ENCODE results near the gene SYT14.

Gene SYT14

DNA sequence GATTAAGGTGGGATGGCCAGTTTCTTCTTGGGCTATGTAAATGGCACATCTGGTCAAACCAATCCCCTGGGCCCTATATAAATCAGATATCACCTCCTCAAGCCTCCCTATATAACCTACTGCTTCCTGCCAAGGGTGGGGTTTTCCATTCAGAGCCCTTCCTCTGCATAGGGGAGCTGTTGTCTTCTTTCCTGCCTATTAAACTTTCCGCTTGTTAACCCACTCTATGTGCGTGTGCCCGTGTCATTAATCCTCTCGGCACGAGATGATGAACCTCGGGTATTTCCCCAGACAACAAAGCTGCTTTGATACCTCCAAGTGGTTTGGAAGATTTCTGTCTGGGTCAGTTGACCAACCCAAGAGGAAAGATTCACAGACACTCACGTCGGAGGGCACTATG is 275.3 kb downstream of the SYT14 start:
- H3K27me3 ChIP-seq (ENCODE audit: insufficient read depth, low read length, poor library complexity), result no peaks in the 10 kb centered on the region
- H4K8ac ChIP-seq (ENCODE audit: low read depth, low read length), result no peak overlapping the region
- no peaks in the 10 kb centered on the region for H3K79me2 ChIP-seq (ENCODE audit: control insufficient read depth, insufficient read depth, low read length)
- H3K56ac ChIP-seq (ENCODE audit: low read length), result no peak overlapping the region
- no peak overlapping the region for H2AK5ac ChIP-seq (ENCODE audit: low read length)
- H3K4me3 ChIP-seq (ENCODE audit: low read length), result no peak overlapping the region
- H4K5ac ChIP-seq (ENCODE audit: low read length), result no peak overlapping the region
- no peak overlapping the region for H3K4me2 ChIP-seq (ENCODE audit: low read length)
- no peak overlapping the region for H2BK5ac ChIP-seq (ENCODE audit: low read length)
- no peak for DNase-seq
- WGBS (ENCODE audit: extremely low coverage, insufficient coverage, low lambda C conversion rate), result no CpG with 5 or more reads among the region's 8 CpGs
- no peak overlapping the region for H3K4ac ChIP-seq (ENCODE audit: low read depth, low read length)
- no peak overlapping the region for H3K23ac ChIP-seq (ENCODE audit: low read length)
- no peak overlapping the region for H3K9ac ChIP-seq (ENCODE audit: low read length)
- H3K18ac ChIP-seq (ENCODE audit: low read length), result no peak overlapping the region
- H2BK15ac ChIP-seq (replicated peaks; ENCODE audit: low read depth), result no peak overlapping the region
- H3K36me3 ChIP-seq (ENCODE audit: control insufficient read depth, insufficient read depth, low read length), result no peaks in the 10 kb centered on the region
- no peak overlapping the region for H2BK120ac ChIP-seq (ENCODE audit: low read depth, low read length)
- no peak overlapping the region for H3K27ac ChIP-seq (ENCODE audit: low read depth, low read length)
- H3K79me1 ChIP-seq (ENCODE audit: low read length), result no peaks in the 10 kb centered on the region
- no peaks in the 10 kb centered on the region for H3K4me1 ChIP-seq (ENCODE audit: control insufficient read depth, low read depth, low read length)

DNA sequence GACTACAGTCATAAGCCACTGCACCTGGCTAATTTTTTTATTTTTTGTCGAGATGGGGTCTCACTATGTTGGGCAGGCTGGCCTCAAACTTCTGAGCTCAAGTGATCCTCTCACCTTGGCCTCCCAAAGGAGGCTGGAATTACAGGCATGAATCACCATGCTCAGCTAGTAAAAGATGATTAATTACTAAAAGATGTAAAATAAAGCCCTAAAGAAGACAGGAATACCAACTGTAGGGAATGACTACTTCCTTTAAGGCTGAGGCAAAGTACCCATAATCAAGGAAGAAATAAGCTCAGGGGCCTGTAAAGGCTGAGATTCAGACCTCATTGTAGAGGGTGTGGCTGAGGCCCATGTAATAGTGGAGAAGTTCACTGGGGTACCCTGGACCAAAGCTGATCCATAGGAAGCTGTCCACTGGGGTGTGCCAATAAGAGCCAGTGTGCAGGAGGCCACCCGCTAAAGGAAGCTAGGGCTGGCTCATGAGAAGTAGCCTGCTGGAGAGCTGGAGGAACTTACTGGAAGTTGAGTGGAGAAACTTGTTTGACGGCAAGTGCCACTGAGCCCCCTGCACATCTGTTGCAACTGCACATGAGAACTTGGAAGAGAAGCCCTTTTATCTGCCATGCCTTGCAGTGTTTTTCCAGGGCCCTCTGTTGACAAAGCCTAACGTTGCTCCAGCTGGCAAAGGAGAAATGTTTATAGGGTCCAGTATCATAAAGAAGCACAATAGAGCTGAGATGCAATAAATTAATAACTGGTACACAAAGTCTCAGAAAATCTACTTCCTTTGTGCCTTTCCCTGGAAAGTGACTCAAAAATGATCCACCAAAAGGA is 276.8 kb downstream of the SYT14 start:
- no peak for DNase-seq
- Histone ChIP-seq H3K56ac (ENCODE audit: low read length) (no peak overlapping the region), H4K8ac (ENCODE audit: low read depth, low read length) (no peak overlapping the region), H3K36me3 (ENCODE audit: control insufficient read depth, insufficient read depth, low read length) (no peaks in the 10 kb centered on the region), H3K79me1 (ENCODE audit: low read length) (no peaks in the 10 kb centered on the region), H3K4ac (ENCODE audit: low read depth, low read length) (no peak overlapping the region), H3K23ac (ENCODE audit: low read length) (no peak overlapping the region), H3K18ac (ENCODE audit: low read length) (no peak overlapping the region), H3K9ac (ENCODE audit: low read length) (no peak overlapping the region), H2BK120ac (ENCODE audit: low read depth, low read length) (no peak overlapping the region), H3K27ac (ENCODE audit: low read depth, low read length) (no peak overlapping the region), H2BK5ac (ENCODE audit: low read length) (no peak overlapping the region), H3K79me2 (ENCODE audit: control insufficient read depth, insufficient read depth, low read length) (no peaks in the 10 kb centered on the region), H3K4me1 (ENCODE audit: control insufficient read depth, low read depth, low read length) (no peaks in the 10 kb centered on the region), H3K4me2 (ENCODE audit: low read length) (no peak overlapping the region), H2BK15ac (replicated peaks; ENCODE audit: low read depth) (no peak overlapping the region), H2AK5ac (ENCODE audit: low read length) (no peak overlapping the region), H3K27me3 (ENCODE audit: insufficient read depth, low read length, poor library complexity) (no peaks in the 10 kb centered on the region), H3K4me3 (ENCODE audit: low read length) (no peak overlapping the region), H4K5ac (ENCODE audit: low read length) (no peak overlapping the region)
- WGBS (ENCODE audit: extremely low coverage, insufficient coverage, low lambda C conversion rate), result no CpG with 5 or more reads among the region's 4 CpGs

DNA sequence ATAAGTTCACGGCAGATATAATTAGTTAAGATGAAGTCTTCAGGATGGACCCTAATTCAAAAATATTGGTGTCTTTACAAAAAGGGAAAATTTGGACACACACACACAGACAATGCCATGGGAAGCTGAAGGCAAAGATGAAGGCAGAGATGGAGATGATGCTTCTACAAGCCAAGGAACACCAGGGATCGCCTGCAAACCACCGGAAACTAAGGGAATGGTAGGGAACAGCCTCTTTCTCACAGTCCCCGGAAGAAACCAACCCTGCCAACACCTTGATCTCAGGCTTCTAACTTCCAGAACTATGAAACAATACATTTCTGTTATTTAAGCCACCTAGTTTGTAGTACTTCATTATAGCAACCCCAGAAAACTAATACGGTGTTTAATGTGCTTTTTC is 279.5 kb downstream of the SYT14 start:
- no CpG with 5 or more reads among the region's 5 CpGs for WGBS (ENCODE audit: extremely low coverage, insufficient coverage, low lambda C conversion rate)
- Histone ChIP-seq H3K4me2 (ENCODE audit: low read length) (no peak overlapping the region), H3K4me3 (ENCODE audit: low read length) (no peak overlapping the region), H3K4me1 (ENCODE audit: control insufficient read depth, low read depth, low read length) (no peaks in the 10 kb centered on the region), H2AK5ac (ENCODE audit: low read length) (no peak overlapping the region), H3K56ac (ENCODE audit: low read length) (no peak overlapping the region), H2BK15ac (replicated peaks; ENCODE audit: low read depth) (no peak overlapping the region), H3K4ac (ENCODE audit: low read depth, low read length) (no peak overlapping the region), H3K18ac (ENCODE audit: low read length) (no peak overlapping the region), H4K5ac (ENCODE audit: low read length) (no peak overlapping the region), H4K8ac (ENCODE audit: low read depth, low read length) (no peak overlapping the region), H3K79me2 (ENCODE audit: control insufficient read depth, insufficient read depth, low read length) (no peaks in the 10 kb centered on the region), H3K23ac (ENCODE audit: low read length) (no peak overlapping the region), H3K9ac (ENCODE audit: low read length) (no peak overlapping the region), H3K27me3 (ENCODE audit: insufficient read depth, low read length, poor library complexity) (no peaks in the 10 kb centered on the region), H3K27ac (ENCODE audit: low read depth, low read length) (no peak overlapping the region), H3K36me3 (ENCODE audit: control insufficient read depth, insufficient read depth, low read length) (no peaks in the 10 kb centered on the region), H3K79me1 (ENCODE audit: low read length) (no peaks in the 10 kb centered on the region), H2BK5ac (ENCODE audit: low read length) (no peak overlapping the region), H2BK120ac (ENCODE audit: low read depth, low read length) (no peak overlapping the region)
- no peak for DNase-seq

DNA sequence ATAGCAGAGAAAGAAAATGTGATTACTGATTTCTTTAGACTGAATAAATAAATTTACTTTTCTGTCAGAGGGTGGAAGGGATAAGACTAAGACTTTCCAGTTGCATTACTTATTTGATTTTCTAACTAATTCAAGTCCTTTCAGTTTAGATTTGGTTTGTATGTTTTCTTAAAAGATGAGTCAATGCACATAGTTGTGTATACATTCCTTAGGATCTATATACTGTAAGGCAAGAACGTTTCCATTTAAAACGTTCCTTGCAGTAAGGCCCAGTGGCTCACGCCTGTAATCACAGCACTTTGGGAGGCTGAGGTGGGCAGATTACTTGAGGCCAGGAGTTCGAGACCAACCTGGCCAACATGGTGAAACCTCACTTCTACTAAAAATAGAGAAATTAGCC is 280.0 kb downstream of the SYT14 start:
- Histone ChIP-seq H3K4ac (ENCODE audit: low read depth, low read length) (no peak overlapping the region), H3K27me3 (ENCODE audit: insufficient read depth, low read length, poor library complexity) (no peaks in the 10 kb centered on the region), H2AK5ac (ENCODE audit: low read length) (no peak overlapping the region), H3K79me1 (ENCODE audit: low read length) (no peaks in the 10 kb centered on the region), H3K79me2 (ENCODE audit: control insufficient read depth, insufficient read depth, low read length) (no peaks in the 10 kb centered on the region), H3K18ac (ENCODE audit: low read length) (no peak overlapping the region), H3K4me1 (ENCODE audit: control insufficient read depth, low read depth, low read length) (peaks cover 2% of the 10 kb centered on the region), H4K8ac (ENCODE audit: low read depth, low read length) (no peak overlapping the region), H3K36me3 (ENCODE audit: control insufficient read depth, insufficient read depth, low read length) (no peaks in the 10 kb centered on the region), H3K4me3 (ENCODE audit: low read length) (no peak overlapping the region), H2BK120ac (ENCODE audit: low read depth, low read length) (no peak overlapping the region), H2BK5ac (ENCODE audit: low read length) (no peak overlapping the region), H3K56ac (ENCODE audit: low read length) (no peak overlapping the region), H2BK15ac (replicated peaks; ENCODE audit: low read depth) (no peak overlapping the region), H3K27ac (ENCODE audit: low read depth, low read length) (no peak overlapping the region), H3K4me2 (ENCODE audit: low read length) (no peak overlapping the region), H3K23ac (ENCODE audit: low read length) (no peak overlapping the region), H4K5ac (ENCODE audit: low read length) (no peak overlapping the region), H3K9ac (ENCODE audit: low read length) (no peak overlapping the region)
- no peak for DNase-seq
- no CpG with 5 or more reads among the region's 4 CpGs for WGBS (ENCODE audit: extremely low coverage, insufficient coverage, low lambda C conversion rate)

Data from mesendoderm (in vitro differentiated cells).